Retinal pigment epithelial cell (primary cell): ENCODE data around the gene SLC25A25.

Experiments used
- DNase-seq: peaks from one replicate; pipeline ENCODE4 v3.0.0-alpha.2; 2010; ENCODE audit warnings: low read depth
- H3K4me3 ChIP-seq: 2 replicates; pipeline ENCODE4 v1.5.1; 2011; ENCODE audit warnings: mild to moderate bottlenecking, low read length, control low read depth, moderate library complexity
- CTCF ChIP-seq: conservative IDR thresholded peaks from 2 replicates; pipeline ENCODE4 v1.5.1; 2011; ENCODE audit warnings: low read depth, low read length, control low read depth, inconsistent platforms

The SLC25A25 gene

GRCh38 chr9:128145536-128145935 is 77.5 kb downstream of the SLC25A25 start:
- DNase-seq: no peak
- no peak for TF ChIP-seq CTCF
- H3K4me3 ChIP-seq: no peak overlapping the region

GRCh38 chr9:128145951-128146351 is 77.9 kb downstream of the SLC25A25 start:
- DNase-seq: no peak
- TF ChIP-seq CTCF: no peak
- H3K4me3 ChIP-seq: no peak overlapping the region

- no peak for DNase-seq
- TF ChIP-seq CTCF: no peak
- no peak overlapping the region for H3K4me3 ChIP-seq
These were observed 78.6 kb downstream of the SLC25A25 start for GRCh38 chr9:128146591-128147120.

- DNase-seq: no peak
- H3K4me3 ChIP-seq: no peak overlapping the region
- no peak for TF ChIP-seq CTCF
These were observed 80.5 kb downstream of the SLC25A25 start for GRCh38 chr9:128148509-128149000.

GRCh38 chr9:128149001-128149701 is 81.1 kb downstream of the SLC25A25 start, which contains the start of gene LCN2:
Gene LCN2, plus strand, starts transcription at chr9:128149453. Its CDS starts 73 bp downstream, at chr9:128149526.
- no peak for DNase-seq
- H3K4me3 ChIP-seq: no peak within 1 kb of the TSS
- no peak for TF ChIP-seq CTCF

GRCh38 chr9:128149951-128150593 is 82.0 kb downstream of the SLC25A25 start:
- TF ChIP-seq CTCF: no peak
- H3K4me3 ChIP-seq: no peak overlapping the region
- DNase-seq: no peak
